K562 (cell line): ENCODE results near the gene NPR2. TPM values are rescaled to one million over a fixed set of nuclear protein-coding genes. Genes with fewer than 3 reads are reported as not detected.

Source experiments
- ATAC-seq: fragments of 200-7000 bp; cut with Tn5 transposase; 3 replicates; pipeline ENCODE4 v1.9.1; 2020; ENCODE audit warnings: moderate library complexity
- BruUV-seq: library from RNA; stranded (reverse); fragments of 400-500 nt; replicated peaks from 2 replicates; lab custom pipeline; 2021; lab: Mats Ljungman, UMichigan
- CTCF ChIA-PET: fragments of 300-600 bp; formaldehyde crosslinking; extraction: SDS; loops from one replicate; lab custom pipeline; 2021; ENCODE audit warnings: low intra/inter-chr PET ratio; lab: Yijun Ruan, JAX
- POLR2A ChIA-PET: fragments of 300-600, 350-650 bp; sonication (Branson Sonifier 250); formaldehyde crosslinking; extraction: SDS; loops from one replicate; lab custom pipeline; 2021; ENCODE audit warnings: antibody characterized with exemption, inconsistent platforms; lab: Yijun Ruan, JAX
- DNase-seq, 4 experiments: peaks; one replicate each; pipeline versions ENCODE4 v3.0.0 to v3.0.0-alpha.2; 2011 to 2018; ENCODE audit warnings: low spot score in 3 of 4, mixed read lengths in 3 of 4; ENCODE audit errors: extremely low read depth in 1 of 4
- FAIRE-seq: peaks from 2 replicates; lab custom pipeline; 2011; peaks lifted over from hg19 to GRCh38; lab: Jason Lieb, UNC
- H2AFZ ChIP-seq: 2 replicates; pipeline ENCODE4 v1.6.0; 2011; ENCODE audit warnings: low read depth, low read length, control low read depth, inconsistent platforms
- H3K27ac ChIP-seq: fragments of 200-600 bp; 3 replicates; pipeline ENCODE4 v1.8.0; 2011; ENCODE audit warnings: low read depth, mild to moderate bottlenecking, control low read depth, inconsistent platforms, low read length, moderate library complexity, mixed read lengths; ENCODE audit errors: extremely low read depth
- H3K27me3 ChIP-seq, 2 experiments: fragments of 300-600 bp in 1 of 2; 2 replicates in 1 of 2; 3 replicates in 1 of 2; pipeline versions ENCODE4 v1.6.0 to v1.8.0; 2011; ENCODE audit warnings: inconsistent platforms in 2 of 2, low read length in 2 of 2, mild to moderate bottlenecking in 1 of 2, mixed read lengths in 1 of 2, moderate library complexity in 1 of 2; ENCODE audit not compliant: control insufficient read depth in 2 of 2, insufficient read depth in 2 of 2
- H3K36me3 ChIP-seq: fragments of 300-600 bp; 3 replicates; pipeline ENCODE4 v1.8.0; 2011; ENCODE audit warnings: mild to moderate bottlenecking, low read length, inconsistent platforms; ENCODE audit not compliant: control insufficient read depth, insufficient read depth
- H3K4me1 ChIP-seq, 2 experiments: fragments of 200-600 bp in 1 of 2; replicated peaks in 1 of 2; 2 replicates in 1 of 2; 3 replicates in 1 of 2; pipeline versions ENCODE4 v1.5.1 to v1.8.0; 2011; ENCODE audit warnings: inconsistent platforms in 2 of 2, low read length in 2 of 2, mild to moderate bottlenecking in 1 of 2, mixed read lengths in 1 of 2, moderate library complexity in 1 of 2; ENCODE audit not compliant: control insufficient read depth in 2 of 2, insufficient read depth in 2 of 2
- H3K4me2 ChIP-seq: 2 replicates; pipeline ENCODE4 v1.6.1; 2011; ENCODE audit warnings: low read length, control low read depth, inconsistent platforms, mixed read lengths; ENCODE audit not compliant: insufficient read depth
- H3K4me3 ChIP-seq: fragments of 200-600 bp; sonication (generic), shearing (Covaris generic); 2 replicates; pipeline ENCODE4 v1.5.1; 2016; ENCODE audit warnings: control low read depth, inconsistent platforms
- H3K79me2 ChIP-seq: fragments of 200-600 bp; 3 replicates; pipeline ENCODE4 v1.8.0; 2011; ENCODE audit warnings: low read length, inconsistent platforms; ENCODE audit not compliant: control insufficient read depth, insufficient read depth
- H3K9ac ChIP-seq, 2 experiments: 2 replicates each; pipeline versions ENCODE4 v1.6.0 to v1.6.1; 2011; ENCODE audit warnings: low read depth in 2 of 2, low read length in 2 of 2, control low read depth in 1 of 2, inconsistent platforms in 1 of 2, mild to moderate bottlenecking in 1 of 2, mixed read lengths in 1 of 2; ENCODE audit not compliant: insufficient read depth in 1 of 2
- H3K9me1 ChIP-seq: one replicate; pipeline ENCODE4 v1.6.0; 2011; ENCODE audit warnings: inconsistent platforms, mild to moderate bottlenecking, low read length, moderate library complexity; ENCODE audit not compliant: control insufficient read depth, insufficient read depth
- H3K9me3 ChIP-seq: replicated peaks from 2 replicates; pipeline ENCODE4 v1.5.1; 2011; ENCODE audit warnings: low read depth, low read length, inconsistent platforms; ENCODE audit not compliant: control insufficient read depth, insufficient read depth
- H4K20me1 ChIP-seq: replicated peaks from 2 replicates; pipeline ENCODE4 v1.6.1; 2011; ENCODE audit warnings: low read length, inconsistent platforms, mixed read lengths; ENCODE audit not compliant: control insufficient read depth, insufficient read depth
- ATF7 ChIP-seq: fragments of 450-650 bp; IDR thresholded peaks from 2 replicates; pipeline ENCODE4 v1.7.1; 2014; ENCODE audit warnings: mild to moderate bottlenecking, moderate library complexity
- BACH1 ChIP-seq: fragments of 200-800 bp; sonication (Bioruptor generic); IDR thresholded peaks from 2 replicates; pipeline ENCODE4 v1.6.1; 2016; ENCODE audit warnings: missing genetic modification characterization, missing compliant biosample characterization
- HDAC2 ChIP-seq: fragments of 450-650 bp; IDR thresholded peaks from 2 replicates; pipeline ENCODE4 v1.6.1; 2016; ENCODE audit warnings: mild to moderate bottlenecking
- KLF13 ChIP-seq: fragments of 450-650 bp; IDR thresholded peaks from 2 replicates; pipeline ENCODE4 v1.6.1; 2016; ENCODE audit warnings: missing genetic modification characterization, low read depth, mild to moderate bottlenecking, missing compliant biosample characterization, moderate library complexity, borderline replicate concordance
- MAX ChIP-seq: sonication (generic); formaldehyde crosslinking; IDR thresholded peaks from 2 replicates; pipeline ENCODE4 v1.9.0; 2022; ENCODE audit warnings: mild to moderate bottlenecking, missing genetic modification reagents
- NFE2L1 ChIP-seq: fragments of 450-650 bp; IDR thresholded peaks from 2 replicates; pipeline ENCODE4 v1.6.1; 2016; ENCODE audit warnings: missing genetic modification characterization, low read depth, mild to moderate bottlenecking, missing compliant biosample characterization, moderate library complexity, borderline replicate concordance
- PHF21A ChIP-seq: fragments of 450-650 bp; IDR thresholded peaks from 2 replicates; pipeline ENCODE4 v1.6.1; 2017; ENCODE audit warnings: low read depth, borderline replicate concordance
- SNIP1 ChIP-seq: fragments of 450-650 bp; IDR thresholded peaks from 2 replicates; pipeline ENCODE4 v1.7.1; 2017; ENCODE audit warnings: low read depth, mild to moderate bottlenecking
- ZFPM2 ChIP-seq: fragments of 250-450 bp; sonication (Bioruptor Pico); IDR thresholded peaks from 2 replicates; pipeline ENCODE4 v1.5.1; 2022; ENCODE audit warnings: mild to moderate bottlenecking
- ZNF239 ChIP-seq: fragments of 250-450 bp; sonication (Bioruptor Pico); IDR thresholded peaks from 2 replicates; pipeline ENCODE4 v1.4.0; 2020; ENCODE audit warnings: mild to moderate bottlenecking
- ZNF347 ChIP-seq: fragments of 450-650 bp; formaldehyde crosslinking; IDR thresholded peaks from 2 replicates; pipeline ENCODE4 v1.4.0; 2020; ENCODE audit warnings: low read depth, mild to moderate bottlenecking, moderate library complexity
- ZNF655 ChIP-seq: fragments of 250-450 bp; sonication (Bioruptor Pico); IDR thresholded peaks from 2 replicates; pipeline ENCODE4 v1.5.0; 2021
- WGBS: fragments of 100-300 bp; shearing (Covaris generic); methylation state at CpG from one replicate; pipeline ENCODE4 v1.1.6; 2016; ENCODE audit warnings: low coverage, mixed read lengths; ENCODE audit not compliant: insufficient coverage; ENCODE audit errors: missing lambda C conversion rate; 5-methylcytosine and 5-hydroxymethylcytosine counted together
- in situ Hi-C: fragments of 300-500 bp; cut with MboI; formaldehyde crosslinking; loops from 4 replicates; pipeline ENCODE4 v1.15.0; 2018; ENCODE audit warnings: inconsistent platforms, mixed read lengths
- intact Hi-C: fragments of 100-400 bp; cut with micrococcal nuclease; formaldehyde crosslinking; loops from 2 replicates; pipeline ENCODE4 v1.14.2; 2022
- polyA plus RNA-seq, 8 experiments: library from polyadenylated mRNA; depleted of rRNA in 4 of 8; stranded (reverse) in 5 of 8; unstranded in 3 of 8; fragments of >200 nt; fragmentation: Nextera tagmentation in 2 of 8; fragmentation: Illumina TruSeq in 1 of 8; extraction: Ambion mirVana in 2 of 8; extraction: Trizol in 1 of 8; gene quantifications; 2 replicates each; pipeline versions ENCODE4 v1.2.1 to v1.2.3, GENCODE V29; 2011 to 2014; ENCODE audit warnings: inconsistent platforms in 1 of 8, missing spikeins in 1 of 8
- total RNA-seq, 7 experiments: library from RNA; depleted of rRNA in 6 of 7; stranded (reverse); fragments of >200 nt in 6 of 7; fragmentation: Illumina TruSeq in 2 of 7; extraction: Trizol in 2 of 7; gene quantifications; 2 replicates each; pipeline versions ENCODE4 v1.2.1 to v1.2.3, GENCODE V29; 2011 to 2021; ENCODE audit warnings: low replicate concordance in 1 of 7
- TF ChIP-seq, protein P1 (sequence below): fragments of 250-450 bp; sonication (Bioruptor Pico); IDR thresholded peaks from 2 replicates; pipeline ENCODE4 v1.4.0; 2020; ENCODE audit warnings: mild to moderate bottlenecking

The NPR2 gene
- total and polyA plus RNA-seq, 9 of the 15 experiments (the other 6 are each of a cell fraction or from before 2014, with no cell fraction given) = 2.4 to 12.9 (median 6.0) TPM

DNA sequence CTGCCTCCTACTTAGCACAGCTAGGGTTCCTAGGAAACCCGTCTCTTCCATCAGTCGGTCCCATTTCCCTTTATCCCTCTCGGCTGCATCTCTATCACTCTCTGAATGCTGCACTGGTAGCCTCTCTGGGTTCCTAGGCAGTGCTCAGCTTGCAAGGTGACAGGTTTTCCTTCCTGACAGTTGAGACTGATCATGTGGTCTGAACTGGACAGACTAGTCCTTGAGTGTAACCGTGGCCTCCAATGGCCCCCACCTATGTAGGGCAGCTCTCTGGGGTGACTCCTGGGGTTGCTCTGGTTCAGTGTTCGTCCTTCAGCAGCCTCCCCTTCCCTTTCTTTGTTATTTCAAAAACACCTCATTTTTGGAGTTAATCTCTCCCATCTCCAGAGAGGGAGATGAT, 41.4 kb downstream of the NPR2 start:
- 30% methylated on average over 4 of the region's 5 CpGs for WGBS
- peaks cover 7 to 18% of the 10 kb centered on the region in 2 experiments; a peak in 4 of 5 replicates for H3K4me1 ChIP-seq

More for the DNA sequence above, 41.4 kb downstream of the NPR2 start:
- Histone ChIP-seq H3K9ac (no peak overlapping the region), H3K9me3 (no peaks in the 10 kb centered on the region), H3K27me3 (no peaks in the 10 kb centered on the region), H3K79me2 (no peaks in the 10 kb centered on the region), H4K20me1 (no peaks in the 10 kb centered on the region)
- ChIA-PET CTCF (no interaction called here), POLR2A (interaction anchor here (0.5 to 1.0 kb wide), 5 partner anchors 12 to 298 kb away, joined by 3 read pairs; no protein-coding TSS in a partner anchor)
- FAIRE-seq = no peak
- TF ChIP-seq MAX (CRISPR knock-in tag) (no peak), NFE2L1 (tag) (no peak), KLF13 (tag) (no peak), HDAC2 (no peak), PHF21A (no peak), ZFPM2 (CRISPR knock-in tag) (no peak), SNIP1 (no peak), BACH1 (tag) (no peak), ZNF655 (no peak), ATF7 (no peak), ZNF239 (CRISPR knock-in tag) (no peak), ZNF347 (CRISPR knock-in tag) (no peak)
- TF ChIP-seq, protein P1, sequence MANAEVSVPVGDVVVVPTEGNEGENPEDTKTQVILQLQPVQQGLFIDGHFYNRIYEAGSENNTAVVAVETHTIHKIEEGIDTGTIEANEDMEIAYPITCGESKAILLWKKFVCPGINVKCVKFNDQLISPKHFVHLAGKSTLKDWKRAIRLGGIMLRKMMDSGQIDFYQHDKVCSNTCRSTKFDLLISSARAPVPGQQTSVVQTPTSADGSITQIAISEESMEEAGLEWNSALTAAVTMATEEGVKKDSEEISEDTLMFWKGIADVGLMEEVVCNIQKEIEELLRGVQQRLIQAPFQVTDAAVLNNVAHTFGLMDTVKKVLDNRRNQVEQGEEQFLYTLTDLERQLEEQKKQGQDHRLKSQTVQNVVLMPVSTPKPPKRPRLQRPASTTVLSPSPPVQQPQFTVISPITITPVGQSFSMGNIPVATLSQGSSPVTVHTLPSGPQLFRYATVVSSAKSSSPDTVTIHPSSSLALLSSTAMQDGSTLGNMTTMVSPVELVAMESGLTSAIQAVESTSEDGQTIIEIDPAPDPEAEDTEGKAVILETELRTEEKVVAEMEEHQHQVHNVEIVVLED (CRISPR knock-in tag) = no peak
- TF ChIP-seq, all 486 proteins: peak for 0
- no peak overlapping the region for H2AFZ ChIP-seq
- no peak overlapping the region for H3K4me2 ChIP-seq
- DNase-seq (no peak), ATAC-seq (no peak)
- in situ Hi-C loops = no loop called here
- intact Hi-C loops = no loop called here
- no peak overlapping the region for H3K27ac ChIP-seq
- H3K9me1 ChIP-seq = no peaks in the 10 kb centered on the region
- no peaks in the 10 kb centered on the region for H3K36me3 ChIP-seq
- no TSS peak for BruUV-seq
- H3K4me3 ChIP-seq = no peak overlapping the region
